GM23338 (cell line): ENCODE results near the gene B4GALNT2. TPM values are rescaled to one million over a fixed set of nuclear protein-coding genes. Genes with fewer than 3 reads are reported as not detected.

Experiments used
- ATAC-seq: fragments of 200-7000 bp; cut with Tn5 transposase; 3 replicates; pipeline ENCODE4 v1.9.1; 2020
- DNase-seq: peaks from one replicate; pipeline ENCODE4 v3.0.0-alpha.2; 2015; ENCODE audit warnings: low spot score
- H2AFZ ChIP-seq: fragments of 200-600 bp; sonication (generic); 2 replicates; pipeline ENCODE4 v1.8.0; 2016; ENCODE audit warnings: antibody characterized with exemption, mild to moderate bottlenecking, moderate library complexity
- H3F3A ChIP-seq: fragments of 200-600 bp; sonication (generic); replicated peaks from 2 replicates; pipeline ENCODE4 v1.8.0; 2017; ENCODE audit warnings: antibody characterized with exemption, mixed run types, low read depth
- H3K27ac ChIP-seq: fragments of 200-600 bp; sonication (generic); 2 replicates; pipeline ENCODE4 v1.6.1; 2016; ENCODE audit warnings: low read depth
- H3K27me3 ChIP-seq: fragments of 200-600 bp; sonication (generic); 2 replicates; pipeline ENCODE4 v1.8.0; 2016; ENCODE audit warnings: mild to moderate bottlenecking, mixed run types, moderate library complexity; ENCODE audit not compliant: insufficient read depth
- H3K36me3 ChIP-seq: fragments of 200-600 bp; sonication (generic); 2 replicates; pipeline ENCODE4 v1.8.0; 2016; ENCODE audit warnings: mild to moderate bottlenecking; ENCODE audit not compliant: insufficient read depth
- H3K4me1 ChIP-seq: fragments of 200-600 bp; sonication (generic); 2 replicates; pipeline ENCODE4 v1.8.0; 2016; ENCODE audit warnings: mild to moderate bottlenecking, moderate library complexity; ENCODE audit not compliant: insufficient read depth
- H3K4me2 ChIP-seq: fragments of 200-600 bp; sonication (generic); 2 replicates; pipeline ENCODE4 v1.7.1; 2017; ENCODE audit warnings: mixed run types
- H3K4me3 ChIP-seq: fragments of 200-600 bp; sonication (generic); 2 replicates; pipeline ENCODE4 v1.6.1; 2016; ENCODE audit warnings: mixed run types
- H3K79me2 ChIP-seq: fragments of 200-600 bp; sonication (generic); replicated peaks from 2 replicates; pipeline ENCODE4 v1.8.0; 2017; ENCODE audit warnings: mild to moderate bottlenecking; ENCODE audit not compliant: insufficient read depth
- H3K9me2 ChIP-seq: fragments of 200-600 bp; sonication (generic); 2 replicates; pipeline ENCODE4 v1.8.0; 2017; ENCODE audit not compliant: insufficient read depth
- H4K20me1 ChIP-seq: fragments of 200-600 bp; sonication (generic); replicated peaks from 2 replicates; pipeline ENCODE4 v1.8.0; 2017; ENCODE audit warnings: mild to moderate bottlenecking; ENCODE audit not compliant: insufficient read depth
- H3K27ac Mint-ChIP-seq: 2 replicates; pipeline ENCODE4 v1.8.0; 2020; ENCODE audit warnings: inconsistent platforms, mild to moderate bottlenecking, moderate library complexity, mixed read lengths
- H3K27me3 Mint-ChIP-seq: 3 replicates; pipeline ENCODE4 v1.8.0; 2022; ENCODE audit warnings: low read depth, mild to moderate bottlenecking, moderate library complexity, mixed read lengths, inconsistent platforms; ENCODE audit not compliant: insufficient read depth, poor library complexity
- H3K36me3 Mint-ChIP-seq: 3 replicates; pipeline ENCODE4 v1.8.0; 2021; ENCODE audit warnings: low read depth, mild to moderate bottlenecking, inconsistent platforms, moderate library complexity, mixed read lengths
- H3K4me1 Mint-ChIP-seq: 3 replicates; pipeline ENCODE4 v1.8.0; 2020; ENCODE audit warnings: mild to moderate bottlenecking, inconsistent platforms, mixed read lengths
- H3K4me3 Mint-ChIP-seq: 3 replicates; pipeline ENCODE4 v1.8.0; 2021; ENCODE audit warnings: moderate library complexity, mild to moderate bottlenecking, inconsistent platforms, mixed read lengths
- H3K9me3 Mint-ChIP-seq: 3 replicates; pipeline ENCODE4 v1.8.0; 2020; ENCODE audit warnings: moderate library complexity, mild to moderate bottlenecking, inconsistent platforms, mixed read lengths
- CREB1 ChIP-seq: fragments of 250-450 bp; sonication (Bioruptor Pico); IDR thresholded peaks from 2 replicates; pipeline ENCODE4 v1.5.0; 2020; ENCODE audit warnings: low read depth, mild to moderate bottlenecking, moderate library complexity
- EZH2 ChIP-seq: fragments of 200-600 bp; sonication (generic); IDR thresholded peaks from one replicate; pipeline ENCODE4 v1.8.0; 2017; ENCODE audit warnings: antibody characterized with exemption, mild to moderate bottlenecking, low read depth; ENCODE audit not compliant: unreplicated experiment
- EZH2phosphoT487 ChIP-seq: fragments of 200-600 bp; sonication (generic); IDR thresholded peaks from one replicate; pipeline ENCODE4 v1.8.1; 2018; ENCODE audit warnings: antibody characterized with exemption; ENCODE audit not compliant: unreplicated experiment
- JUNB ChIP-seq: IDR thresholded peaks from one replicate; pipeline ENCODE4 v1.6.1; 2016; ENCODE audit warnings: antibody characterized with exemption; ENCODE audit not compliant: unreplicated experiment
- NANOG ChIP-seq: IDR thresholded peaks from 2 replicates; pipeline ENCODE4 v1.6.1; 2016; ENCODE audit warnings: antibody characterized with exemption, borderline replicate concordance
- POLR2AphosphoS5 ChIP-seq: IDR thresholded peaks from 2 replicates; pipeline ENCODE4 v1.6.1; 2016; ENCODE audit warnings: antibody characterized with exemption, low read depth
- STAT1 ChIP-seq: IDR thresholded peaks from one replicate; pipeline ENCODE4 v1.6.1; 2016; ENCODE audit warnings: antibody characterized with exemption; ENCODE audit not compliant: unreplicated experiment
- ZNF114 ChIP-seq: fragments of 250-450 bp; sonication (Bioruptor Pico); IDR thresholded peaks from 2 replicates; pipeline ENCODE4 v1.5.0; 2020; ENCODE audit warnings: mild to moderate bottlenecking, moderate library complexity
- ZNF331 ChIP-seq: fragments of 250-450 bp; sonication (Bioruptor Pico); IDR thresholded peaks from 2 replicates; pipeline ENCODE4 v1.5.0; 2020; ENCODE audit warnings: low read depth, mild to moderate bottlenecking, moderate library complexity
- polyA plus RNA-seq: library from polyadenylated mRNA; unstranded; fragments of >200 nt; fragmentation: Nextera tagmentation; extraction: Ambion mirVana; gene quantifications from 2 replicates; pipeline ENCODE4 v1.2.1, GENCODE V29; 2016
- total RNA-seq: library from RNA; depleted of rRNA; stranded (reverse); fragments of >200 nt; shearing (Covaris generic); gene quantifications from 2 replicates; pipeline ENCODE4 v1.2.3, GENCODE V29; 2014
- TF ChIP-seq, protein P1 (sequence below), 2 experiments: fragments of 200-600 bp in 1 of 2; sonication (generic) in 1 of 2; conservative IDR thresholded peaks; 2 replicates each; pipeline versions ENCODE4 v1.5.1 to v1.6.1; 2016 to 2017; ENCODE audit warnings: antibody characterized with exemption in 2 of 2, low read depth in 2 of 2, mild to moderate bottlenecking in 2 of 2, moderate library complexity in 1 of 2
- TF ChIP-seq, protein P2 (sequence below): fragments of 250-450 bp; sonication (Bioruptor Pico); IDR thresholded peaks from 2 replicates; pipeline ENCODE4 v1.5.0; 2020; ENCODE audit warnings: mild to moderate bottlenecking, moderate library complexity
- TF ChIP-seq, protein P3 (sequence below): IDR thresholded peaks from one replicate; pipeline ENCODE4 v1.6.1; 2018; ENCODE audit warnings: antibody characterized with exemption; ENCODE audit not compliant: unreplicated experiment

The B4GALNT2 gene
- total and polyA plus RNA-seq, 2 experiments from 2014 or later = not detected

DNA sequence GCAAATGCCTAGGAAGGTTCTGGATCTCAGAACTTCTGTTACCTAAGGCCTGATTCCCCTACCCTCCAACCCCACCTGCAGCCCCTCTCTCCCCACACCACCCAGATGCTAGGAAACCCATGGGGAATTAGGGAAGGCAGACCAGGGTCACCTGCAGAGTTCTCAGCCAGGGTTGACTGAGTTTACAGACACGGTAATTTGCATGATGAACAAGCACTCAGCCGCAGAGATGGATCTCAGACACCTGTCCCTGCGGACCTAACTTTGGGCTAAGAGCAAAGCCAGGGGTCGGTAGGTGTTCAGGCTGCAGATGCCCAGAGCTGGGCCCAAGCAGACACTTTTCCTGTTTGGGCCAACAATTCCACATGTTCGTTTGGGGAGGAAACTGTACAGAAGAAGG is 80.8 kb downstream of the B4GALNT2 start:
- Histone ChIP-seq H3K27ac (no peak overlapping the region), H3K9me2 (no peaks in the 10 kb centered on the region; the same call in 1 of the 2 replicates), H3K4me3 (no peak overlapping the region), H3K79me2 (no peaks in the 10 kb centered on the region), H2AFZ (no peak overlapping the region), H3F3A (no peaks in the 10 kb centered on the region), H3K4me1 (peaks cover 41% of the 10 kb centered on the region), H3K27me3 (no peaks in the 10 kb centered on the region), H4K20me1 (no peaks in the 10 kb centered on the region), H3K4me2 (no peak overlapping the region), H3K36me3 (no peaks in the 10 kb centered on the region; the same call in 1 of the 2 replicates)
- Mint-ChIP-seq H3K4me1 (peaks cover 55% of the 10 kb centered on the region), H3K4me3 (no peak overlapping the region), H3K27ac (no peak overlapping the region), H3K9me3 (no peaks in the 10 kb centered on the region), H3K27me3 (peaks cover 30% of the 10 kb centered on the region), H3K36me3 (peaks cover 3% of the 10 kb centered on the region; the same call in 1 of the 3 replicates)
- ATAC-seq (no peak), DNase-seq (no peak)
- TF ChIP-seq CREB1 (CRISPR knock-in tag) = no peak

DNA sequence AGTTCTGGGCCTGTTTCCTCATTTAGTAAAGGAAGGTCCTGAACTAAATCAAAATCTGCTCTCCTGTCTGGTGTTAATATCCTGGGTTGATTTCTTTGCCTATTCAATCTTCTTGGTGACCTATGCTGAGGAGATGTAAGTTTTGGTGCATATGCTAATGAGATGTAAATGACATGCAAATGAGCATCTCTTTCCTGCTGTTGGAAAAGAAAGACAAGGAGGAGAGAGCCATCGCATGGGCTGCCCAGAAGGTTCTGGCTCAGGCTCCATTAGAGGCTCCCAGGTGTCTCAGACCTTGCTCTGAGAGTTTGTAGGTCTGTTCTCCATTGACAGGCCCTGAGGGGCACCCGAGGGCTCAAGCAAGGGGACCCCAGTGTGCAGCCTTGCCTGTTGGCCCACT is 81.3 kb downstream of the B4GALNT2 start:
- Histone ChIP-seq H3K27ac (no peak overlapping the region), H2AFZ (no peak overlapping the region), H3F3A (no peaks in the 10 kb centered on the region), H3K4me2 (no peak overlapping the region), H3K4me1 (peaks cover 41% of the 10 kb centered on the region), H3K4me3 (no peak overlapping the region), H4K20me1 (no peaks in the 10 kb centered on the region), H3K9me2 (no peaks in the 10 kb centered on the region; the same call in 1 of the 2 replicates), H3K79me2 (no peaks in the 10 kb centered on the region), H3K27me3 (no peaks in the 10 kb centered on the region), H3K36me3 (no peaks in the 10 kb centered on the region; the same call in 1 of the 2 replicates)
- H3K9me3 Mint-ChIP-seq = no peaks in the 10 kb centered on the region
- peaks cover 27% of the 10 kb centered on the region for H3K27me3 Mint-ChIP-seq
- ATAC-seq = no peak
- no peak for DNase-seq
- peaks cover 56% of the 10 kb centered on the region for H3K4me1 Mint-ChIP-seq
- H3K27ac Mint-ChIP-seq = no peak overlapping the region
- no peak overlapping the region for H3K4me3 Mint-ChIP-seq
- TF ChIP-seq, protein P1, sequence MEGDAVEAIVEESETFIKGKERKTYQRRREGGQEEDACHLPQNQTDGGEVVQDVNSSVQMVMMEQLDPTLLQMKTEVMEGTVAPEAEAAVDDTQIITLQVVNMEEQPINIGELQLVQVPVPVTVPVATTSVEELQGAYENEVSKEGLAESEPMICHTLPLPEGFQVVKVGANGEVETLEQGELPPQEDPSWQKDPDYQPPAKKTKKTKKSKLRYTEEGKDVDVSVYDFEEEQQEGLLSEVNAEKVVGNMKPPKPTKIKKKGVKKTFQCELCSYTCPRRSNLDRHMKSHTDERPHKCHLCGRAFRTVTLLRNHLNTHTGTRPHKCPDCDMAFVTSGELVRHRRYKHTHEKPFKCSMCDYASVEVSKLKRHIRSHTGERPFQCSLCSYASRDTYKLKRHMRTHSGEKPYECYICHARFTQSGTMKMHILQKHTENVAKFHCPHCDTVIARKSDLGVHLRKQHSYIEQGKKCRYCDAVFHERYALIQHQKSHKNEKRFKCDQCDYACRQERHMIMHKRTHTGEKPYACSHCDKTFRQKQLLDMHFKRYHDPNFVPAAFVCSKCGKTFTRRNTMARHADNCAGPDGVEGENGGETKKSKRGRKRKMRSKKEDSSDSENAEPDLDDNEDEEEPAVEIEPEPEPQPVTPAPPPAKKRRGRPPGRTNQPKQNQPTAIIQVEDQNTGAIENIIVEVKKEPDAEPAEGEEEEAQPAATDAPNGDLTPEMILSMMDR (conservative IDR thresholded peaks at IDR 0.05; ENCODE audit: low read depth in 2 of 2) = no peak
- no peak for TF ChIP-seq ZNF331 (CRISPR knock-in tag)
- no peak for TF ChIP-seq ZNF114
- TF ChIP-seq NANOG = no peak
- TF ChIP-seq EZH2phosphoT487 = no peak
- no peak for TF ChIP-seq EZH2
- TF ChIP-seq JUNB = no peak
- TF ChIP-seq, protein P2, sequence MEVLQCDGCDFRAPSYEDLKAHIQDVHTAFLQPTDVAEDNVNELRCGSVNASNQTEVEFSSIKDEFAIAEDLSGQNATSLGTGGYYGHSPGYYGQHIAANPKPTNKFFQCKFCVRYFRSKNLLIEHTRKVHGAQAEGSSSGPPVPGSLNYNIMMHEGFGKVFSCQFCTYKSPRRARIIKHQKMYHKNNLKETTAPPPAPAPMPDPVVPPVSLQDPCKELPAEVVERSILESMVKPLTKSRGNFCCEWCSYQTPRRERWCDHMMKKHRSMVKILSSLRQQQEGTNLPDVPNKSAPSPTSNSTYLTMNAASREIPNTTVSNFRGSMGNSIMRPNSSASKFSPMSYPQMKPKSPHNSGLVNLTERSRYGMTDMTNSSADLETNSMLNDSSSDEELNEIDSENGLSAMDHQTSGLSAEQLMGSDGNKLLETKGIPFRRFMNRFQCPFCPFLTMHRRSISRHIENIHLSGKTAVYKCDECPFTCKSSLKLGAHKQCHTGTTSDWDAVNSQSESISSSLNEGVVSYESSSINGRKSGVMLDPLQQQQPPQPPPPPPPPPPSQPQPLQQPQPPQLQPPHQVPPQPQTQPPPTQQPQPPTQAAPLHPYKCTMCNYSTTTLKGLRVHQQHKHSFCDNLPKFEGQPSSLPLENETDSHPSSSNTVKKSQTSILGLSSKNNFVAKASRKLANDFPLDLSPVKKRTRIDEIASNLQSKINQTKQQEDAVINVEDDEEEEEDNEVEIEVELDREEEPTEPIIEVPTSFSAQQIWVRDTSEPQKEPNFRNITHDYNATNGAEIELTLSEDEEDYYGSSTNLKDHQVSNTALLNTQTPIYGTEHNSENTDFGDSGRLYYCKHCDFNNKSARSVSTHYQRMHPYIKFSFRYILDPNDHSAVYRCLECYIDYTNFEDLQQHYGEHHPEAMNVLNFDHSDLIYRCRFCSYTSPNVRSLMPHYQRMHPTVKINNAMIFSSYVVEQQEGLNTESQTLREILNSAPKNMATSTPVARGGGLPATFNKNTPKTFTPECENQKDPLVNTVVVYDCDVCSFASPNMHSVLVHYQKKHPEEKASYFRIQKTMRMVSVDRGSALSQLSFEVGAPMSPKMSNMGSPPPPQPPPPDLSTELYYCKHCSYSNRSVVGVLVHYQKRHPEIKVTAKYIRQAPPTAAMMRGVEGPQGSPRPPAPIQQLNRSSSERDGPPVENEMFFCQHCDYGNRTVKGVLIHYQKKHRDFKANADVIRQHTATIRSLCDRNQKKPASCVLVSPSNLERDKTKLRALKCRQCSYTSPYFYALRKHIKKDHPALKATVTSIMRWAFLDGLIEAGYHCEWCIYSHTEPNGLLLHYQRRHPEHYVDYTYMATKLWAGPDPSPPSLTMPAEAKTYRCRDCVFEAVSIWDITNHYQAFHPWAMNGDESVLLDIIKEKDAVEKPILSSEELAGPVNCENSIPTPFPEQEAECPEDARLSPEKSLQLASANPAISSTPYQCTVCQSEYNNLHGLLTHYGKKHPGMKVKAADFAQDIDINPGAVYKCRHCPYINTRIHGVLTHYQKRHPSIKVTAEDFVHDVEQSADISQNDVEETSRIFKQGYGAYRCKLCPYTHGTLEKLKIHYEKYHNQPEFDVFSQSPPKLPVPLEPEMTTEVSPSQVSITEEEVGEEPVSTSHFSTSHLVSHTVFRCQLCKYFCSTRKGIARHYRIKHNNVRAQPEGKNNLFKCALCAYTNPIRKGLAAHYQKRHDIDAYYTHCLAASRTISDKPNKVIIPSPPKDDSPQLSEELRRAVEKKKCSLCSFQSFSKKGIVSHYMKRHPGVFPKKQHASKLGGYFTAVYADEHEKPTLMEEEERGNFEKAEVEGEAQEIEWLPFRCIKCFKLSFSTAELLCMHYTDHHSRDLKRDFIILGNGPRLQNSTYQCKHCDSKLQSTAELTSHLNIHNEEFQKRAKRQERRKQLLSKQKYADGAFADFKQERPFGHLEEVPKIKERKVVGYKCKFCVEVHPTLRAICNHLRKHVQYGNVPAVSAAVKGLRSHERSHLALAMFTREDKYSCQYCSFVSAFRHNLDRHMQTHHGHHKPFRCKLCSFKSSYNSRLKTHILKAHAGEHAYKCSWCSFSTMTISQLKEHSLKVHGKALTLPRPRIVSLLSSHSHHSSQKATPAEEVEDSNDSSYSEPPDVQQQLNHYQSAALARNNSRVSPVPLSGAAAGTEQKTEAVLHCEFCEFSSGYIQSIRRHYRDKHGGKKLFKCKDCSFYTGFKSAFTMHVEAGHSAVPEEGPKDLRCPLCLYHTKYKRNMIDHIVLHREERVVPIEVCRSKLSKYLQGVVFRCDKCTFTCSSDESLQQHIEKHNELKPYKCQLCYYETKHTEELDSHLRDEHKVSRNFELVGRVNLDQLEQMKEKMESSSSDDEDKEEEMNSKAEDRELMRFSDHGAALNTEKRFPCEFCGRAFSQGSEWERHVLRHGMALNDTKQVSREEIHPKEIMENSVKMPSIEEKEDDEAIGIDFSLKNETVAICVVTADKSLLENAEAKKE (CRISPR knock-in tag) = no peak
- no peak for TF ChIP-seq POLR2AphosphoS5
- TF ChIP-seq STAT1 = no peak
- TF ChIP-seq, protein P3, sequence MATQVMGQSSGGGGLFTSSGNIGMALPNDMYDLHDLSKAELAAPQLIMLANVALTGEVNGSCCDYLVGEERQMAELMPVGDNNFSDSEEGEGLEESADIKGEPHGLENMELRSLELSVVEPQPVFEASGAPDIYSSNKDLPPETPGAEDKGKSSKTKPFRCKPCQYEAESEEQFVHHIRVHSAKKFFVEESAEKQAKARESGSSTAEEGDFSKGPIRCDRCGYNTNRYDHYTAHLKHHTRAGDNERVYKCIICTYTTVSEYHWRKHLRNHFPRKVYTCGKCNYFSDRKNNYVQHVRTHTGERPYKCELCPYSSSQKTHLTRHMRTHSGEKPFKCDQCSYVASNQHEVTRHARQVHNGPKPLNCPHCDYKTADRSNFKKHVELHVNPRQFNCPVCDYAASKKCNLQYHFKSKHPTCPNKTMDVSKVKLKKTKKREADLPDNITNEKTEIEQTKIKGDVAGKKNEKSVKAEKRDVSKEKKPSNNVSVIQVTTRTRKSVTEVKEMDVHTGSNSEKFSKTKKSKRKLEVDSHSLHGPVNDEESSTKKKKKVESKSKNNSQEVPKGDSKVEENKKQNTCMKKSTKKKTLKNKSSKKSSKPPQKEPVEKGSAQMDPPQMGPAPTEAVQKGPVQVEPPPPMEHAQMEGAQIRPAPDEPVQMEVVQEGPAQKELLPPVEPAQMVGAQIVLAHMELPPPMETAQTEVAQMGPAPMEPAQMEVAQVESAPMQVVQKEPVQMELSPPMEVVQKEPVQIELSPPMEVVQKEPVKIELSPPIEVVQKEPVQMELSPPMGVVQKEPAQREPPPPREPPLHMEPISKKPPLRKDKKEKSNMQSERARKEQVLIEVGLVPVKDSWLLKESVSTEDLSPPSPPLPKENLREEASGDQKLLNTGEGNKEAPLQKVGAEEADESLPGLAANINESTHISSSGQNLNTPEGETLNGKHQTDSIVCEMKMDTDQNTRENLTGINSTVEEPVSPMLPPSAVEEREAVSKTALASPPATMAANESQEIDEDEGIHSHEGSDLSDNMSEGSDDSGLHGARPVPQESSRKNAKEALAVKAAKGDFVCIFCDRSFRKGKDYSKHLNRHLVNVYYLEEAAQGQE = no peak
- H3K36me3 Mint-ChIP-seq = peaks cover 4% of the 10 kb centered on the region; the same call in 1 of the 3 replicates
